Limb (tissue), 2 donors: ENCODE data around the gene PLK5.
"Not testable (repeated sequence)": the region's sequence is repeated elsewhere in the genome, so short reads cannot be mapped to it uniquely, and the experiment has no call there.

Experiments used
- DNase-seq, 2 donors: peaks; one replicate each; pipeline ENCODE4 v3.0.0-alpha.2; 2016; ENCODE audit errors: extremely low spot score in 2 of 2

Gene PLK5

DNA sequence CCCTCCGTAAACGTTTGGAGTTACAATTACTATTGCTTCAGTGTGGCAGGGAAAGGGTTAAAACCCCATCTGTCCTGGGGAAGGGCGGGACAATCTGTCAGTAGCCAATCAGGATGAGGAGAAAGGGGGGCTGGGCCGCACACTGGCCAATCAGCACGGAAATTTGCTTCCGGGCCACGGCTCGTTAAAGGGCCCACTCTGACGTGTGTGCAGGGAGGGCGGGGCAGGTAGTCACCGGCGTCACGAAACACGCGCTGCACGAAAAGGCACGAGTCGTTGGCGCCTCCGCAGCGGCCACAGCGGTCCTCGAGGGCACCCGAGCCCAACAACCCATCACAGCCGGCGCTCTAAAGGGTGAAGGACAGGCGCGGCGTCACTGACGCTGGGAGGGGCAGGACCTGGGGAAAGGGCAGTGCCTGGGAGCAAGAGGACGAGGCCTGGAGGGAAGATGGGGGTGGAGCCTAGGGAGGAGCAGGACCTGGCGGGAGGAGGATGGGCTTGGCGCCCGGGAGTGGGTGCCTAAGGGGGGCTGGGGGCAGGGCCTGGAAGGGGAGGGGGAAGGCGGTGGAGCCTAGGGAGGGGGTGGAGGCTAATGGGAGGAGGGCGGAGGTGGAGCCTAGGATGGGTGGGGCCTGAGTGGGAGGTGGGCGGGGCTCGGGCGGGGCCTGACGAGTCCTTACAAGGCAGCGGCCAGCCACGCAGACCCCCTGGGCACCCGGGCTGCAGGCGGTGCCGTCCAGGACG is 15.9 kb upstream of the PLK5 start:
- peak; percentile 93 to 96 for DNase-seq

DNA sequence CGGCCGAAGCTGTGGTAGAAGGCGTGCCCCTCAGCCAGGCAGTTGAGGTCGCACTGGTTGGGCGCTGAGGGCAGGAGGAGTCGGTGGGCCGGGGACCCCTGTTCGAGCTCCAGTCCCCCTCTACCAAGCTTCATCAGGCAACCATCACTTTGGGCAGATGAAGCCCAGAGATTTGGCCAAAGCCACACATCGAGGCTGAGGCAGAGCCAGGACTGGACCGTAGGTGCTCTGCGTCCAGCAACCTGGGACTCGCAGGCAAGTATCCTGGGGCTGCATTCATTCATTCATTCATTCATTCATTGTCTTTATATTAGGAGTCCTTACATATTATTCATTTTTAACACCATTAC is 15.4 kb upstream of the PLK5 start:
- DNase-seq = no peak

DNA sequence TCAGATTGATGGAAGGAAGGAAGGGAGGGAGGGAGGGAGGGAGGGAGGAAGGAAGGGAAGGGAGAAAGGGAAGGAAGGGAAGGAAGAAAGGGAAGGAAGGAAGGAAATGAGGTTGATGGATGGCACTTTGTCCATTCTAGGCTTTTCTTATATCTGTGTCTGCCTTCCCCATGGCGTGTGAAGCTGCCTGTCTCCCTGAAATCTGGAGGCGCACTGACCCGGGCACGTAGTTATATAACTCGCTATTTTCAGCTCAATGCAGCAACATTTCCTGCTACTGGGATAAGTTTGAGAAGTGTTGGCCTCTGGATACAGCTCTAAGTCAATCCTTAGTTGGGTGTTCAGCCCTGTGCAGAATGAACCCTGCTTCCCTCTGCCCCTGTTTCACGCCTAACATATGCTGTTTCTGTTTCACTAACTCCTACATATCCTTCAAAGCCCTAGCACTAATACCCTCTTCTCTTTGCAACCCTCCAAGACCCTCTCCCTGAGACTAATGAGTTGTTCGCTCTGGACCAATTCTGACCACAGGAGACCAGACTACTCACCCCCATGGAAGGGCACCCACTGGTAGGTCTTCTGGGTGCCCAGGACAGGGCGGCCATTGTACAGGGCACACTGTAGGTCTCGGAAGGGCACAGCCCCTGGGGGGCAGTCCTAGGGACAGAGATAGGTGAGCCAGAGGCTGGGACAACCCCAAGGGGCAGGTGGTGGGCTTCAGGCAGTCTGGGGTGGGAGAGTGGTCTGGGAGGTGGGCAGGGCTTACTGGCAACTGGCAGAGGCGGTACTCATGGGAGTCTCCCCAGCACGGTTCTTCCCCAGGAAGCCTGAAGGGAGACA is 14.1 kb upstream of the PLK5 start:
- DNase-seq = no peak

DNA sequence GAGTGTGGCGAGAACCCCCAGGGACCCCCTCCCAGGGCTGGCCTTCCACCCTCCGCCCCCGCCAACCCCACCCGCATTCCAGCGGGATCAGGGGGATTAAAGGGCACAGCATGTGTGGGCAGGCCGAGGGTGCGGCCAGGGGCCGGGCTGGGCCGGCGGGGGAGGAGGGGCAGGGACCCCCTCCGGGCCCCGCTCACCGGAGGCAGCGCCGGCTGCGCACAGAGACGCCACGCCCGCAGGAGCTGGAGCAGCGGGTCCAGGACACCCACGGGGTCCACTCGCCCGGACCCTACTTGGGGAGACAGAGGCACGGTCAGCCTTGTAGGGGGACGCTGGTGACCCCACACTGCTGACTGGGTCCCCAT is 13.5 kb upstream of the PLK5 start:
- no peak for DNase-seq

DNA sequence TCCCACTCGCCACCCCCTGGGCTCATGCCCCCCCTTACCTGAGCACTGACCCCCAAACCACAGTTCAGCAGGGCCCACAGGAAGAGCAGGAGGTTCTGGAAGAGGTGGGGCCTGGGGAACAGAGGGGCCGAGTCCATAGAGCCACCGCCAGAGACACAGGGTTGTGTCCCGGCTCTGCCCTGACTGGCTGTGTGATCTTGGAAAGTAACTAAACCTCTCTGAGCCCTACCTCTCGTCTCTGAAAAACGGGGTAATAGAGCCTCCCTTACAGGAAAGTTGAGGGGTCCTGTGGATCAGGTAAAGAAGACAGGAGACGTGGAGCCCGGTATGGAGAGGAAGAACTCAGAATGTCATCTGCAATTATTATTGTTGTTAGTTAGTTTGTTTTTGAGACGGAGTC is 13.1 kb upstream of the PLK5 start:
- DNase-seq = no peak

DNA sequence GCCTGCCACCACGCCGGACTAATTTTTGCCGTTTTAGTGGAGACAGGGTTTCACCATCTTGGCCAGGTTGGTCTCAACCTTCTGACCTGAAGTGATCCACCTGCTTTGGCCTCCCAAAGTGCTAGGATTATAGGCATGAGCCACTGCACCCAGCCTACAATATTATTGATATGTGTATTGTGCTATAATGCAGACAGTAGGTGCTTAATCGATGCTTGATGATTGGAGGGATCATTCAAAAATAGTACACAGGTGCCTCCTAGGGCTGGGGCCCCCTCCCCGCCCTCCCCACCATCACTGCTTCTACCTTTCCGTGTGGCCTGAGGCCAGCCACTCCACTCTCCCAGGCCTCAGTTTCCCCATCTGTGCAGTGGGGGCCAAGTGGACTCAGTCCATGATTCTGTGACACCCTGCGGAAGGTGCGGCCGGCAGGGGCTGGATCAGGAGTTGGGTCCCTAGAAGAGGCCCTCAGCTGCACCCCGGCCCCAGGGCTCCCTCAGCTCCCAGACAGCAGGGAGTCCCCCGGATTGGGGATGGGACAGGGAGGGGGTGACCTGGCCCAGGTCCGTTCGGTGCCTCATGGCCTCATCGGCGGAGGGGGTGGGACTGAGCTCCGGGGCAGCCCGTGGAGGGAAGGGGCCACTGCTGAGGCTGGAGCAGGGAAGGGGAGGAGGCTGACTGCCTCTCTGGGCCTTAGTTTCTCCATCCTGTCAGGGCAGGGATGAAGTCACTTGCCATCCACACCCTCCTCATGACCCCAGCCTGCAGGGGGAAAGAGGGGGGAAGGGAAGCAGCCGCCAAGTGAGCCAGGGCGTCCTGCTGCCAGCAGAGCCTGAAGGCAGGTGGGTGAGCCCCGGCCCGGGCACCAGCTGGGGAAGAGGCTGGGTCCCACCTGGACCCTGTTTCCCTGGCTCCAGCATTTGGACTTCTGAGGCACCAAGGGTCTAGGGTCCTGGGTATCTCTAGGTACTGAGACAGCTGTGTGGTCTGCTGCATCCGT is 12.3 kb upstream of the PLK5 start:
- no peak for DNase-seq

DNA sequence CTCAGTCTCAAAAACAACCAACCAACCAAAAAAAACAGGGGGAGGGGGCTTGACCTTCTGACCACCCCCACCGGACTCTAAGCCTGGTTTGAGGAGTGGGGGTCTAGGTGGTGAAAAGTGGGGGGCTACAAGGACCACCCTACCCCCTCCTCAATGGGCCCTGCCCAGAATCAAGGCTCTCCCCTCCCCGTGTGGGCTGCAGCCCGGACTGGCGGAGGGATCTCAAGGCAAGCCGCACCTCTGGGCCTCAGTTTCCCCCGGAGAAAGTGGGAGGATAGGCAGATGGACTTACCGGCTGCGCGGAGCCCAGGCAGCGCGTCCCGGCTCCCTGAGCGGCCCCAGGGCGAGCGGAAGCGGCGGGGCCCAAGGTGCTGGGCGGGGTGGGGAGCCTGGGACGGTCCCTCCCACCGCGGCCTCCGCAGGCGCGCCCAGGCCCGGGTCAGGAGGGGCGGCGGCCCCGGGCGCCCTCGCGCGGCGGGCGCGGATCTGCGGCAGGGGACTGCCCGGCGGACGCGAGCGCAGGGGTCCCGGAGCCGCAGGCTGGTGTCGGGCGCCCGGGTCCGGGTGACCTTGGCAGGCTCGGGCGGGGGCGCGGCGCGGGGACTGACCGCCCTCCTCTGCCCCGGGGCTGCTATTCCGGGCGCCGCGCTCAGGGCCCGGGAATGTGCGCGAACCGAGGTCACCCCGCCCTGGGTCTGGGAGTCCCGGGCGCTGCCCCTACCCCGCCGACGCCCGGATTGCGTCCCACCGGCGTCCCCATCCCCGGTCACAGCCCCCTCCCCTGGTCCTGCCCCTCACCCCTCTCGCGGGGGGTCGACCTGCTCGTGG is 11.0 kb upstream of the PLK5 start, which contains the start of gene ADAMTSL5:
ADAMTSL5 (minus strand) TSS at position 349 of the 828 bp plus-strand sequence. CDS start 2,076 bp downstream, outside the sequence.
- DNase-seq = no peak

DNA sequence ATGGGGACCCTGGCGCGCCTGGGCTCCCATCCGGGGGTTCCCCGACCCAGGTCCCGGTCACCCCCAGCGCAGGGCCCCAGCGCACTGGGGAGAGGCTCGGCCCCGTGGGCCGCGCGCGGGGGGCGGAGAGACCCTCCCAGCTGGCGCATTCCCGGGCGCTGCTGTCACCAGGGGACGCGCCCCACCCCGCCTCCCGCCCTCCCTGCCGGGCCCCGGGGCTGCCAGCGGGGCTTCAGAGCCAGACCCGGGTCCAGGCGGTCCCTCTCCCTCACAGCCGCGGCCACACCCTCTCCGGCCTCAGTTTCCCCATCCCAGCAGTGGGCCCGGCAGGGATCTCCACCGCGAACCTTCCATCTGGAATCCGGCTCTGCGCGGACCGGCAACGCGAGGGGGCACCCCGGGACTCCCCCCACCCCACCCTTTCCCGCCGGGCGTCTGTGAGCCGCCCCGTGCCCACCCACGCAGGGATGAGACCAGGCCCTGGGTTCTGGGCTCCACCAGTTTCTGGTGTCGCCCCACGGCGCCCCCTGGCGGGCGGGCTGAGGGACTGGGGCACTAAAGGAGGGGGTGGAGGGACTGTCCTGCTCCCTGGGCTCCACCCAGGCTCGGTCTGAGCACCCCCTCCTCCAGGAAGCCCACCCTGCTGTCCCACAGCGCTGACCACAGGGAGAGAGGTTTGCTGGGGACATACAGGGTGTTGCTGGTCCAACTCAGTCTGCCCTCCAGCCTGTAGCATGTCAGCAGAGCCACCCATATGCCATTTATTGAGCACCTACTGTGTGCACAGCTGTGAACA is 10.2 kb upstream of the PLK5 start:
- peak in 1 of 2 donors; percentile 63 for DNase-seq

DNA sequence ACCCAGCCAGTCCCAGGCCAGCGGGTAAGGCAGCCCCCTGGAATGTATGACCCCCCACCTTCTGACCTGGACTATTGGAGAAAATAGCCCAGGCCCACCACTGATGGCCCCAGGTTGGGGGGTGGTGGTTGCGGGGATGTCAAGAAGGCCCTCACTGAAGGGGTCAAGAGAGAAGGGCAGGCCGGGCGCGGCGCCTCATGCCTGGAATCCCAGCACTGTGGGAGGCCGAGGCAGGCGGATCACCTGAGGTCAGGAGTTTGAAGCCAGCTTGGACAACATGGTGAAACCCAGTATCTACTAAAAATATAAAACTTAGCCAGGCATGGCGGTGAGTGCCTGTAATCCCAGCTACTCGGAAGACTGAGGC is 9.6 kb upstream of the PLK5 start:
- no peak for DNase-seq

DNA sequence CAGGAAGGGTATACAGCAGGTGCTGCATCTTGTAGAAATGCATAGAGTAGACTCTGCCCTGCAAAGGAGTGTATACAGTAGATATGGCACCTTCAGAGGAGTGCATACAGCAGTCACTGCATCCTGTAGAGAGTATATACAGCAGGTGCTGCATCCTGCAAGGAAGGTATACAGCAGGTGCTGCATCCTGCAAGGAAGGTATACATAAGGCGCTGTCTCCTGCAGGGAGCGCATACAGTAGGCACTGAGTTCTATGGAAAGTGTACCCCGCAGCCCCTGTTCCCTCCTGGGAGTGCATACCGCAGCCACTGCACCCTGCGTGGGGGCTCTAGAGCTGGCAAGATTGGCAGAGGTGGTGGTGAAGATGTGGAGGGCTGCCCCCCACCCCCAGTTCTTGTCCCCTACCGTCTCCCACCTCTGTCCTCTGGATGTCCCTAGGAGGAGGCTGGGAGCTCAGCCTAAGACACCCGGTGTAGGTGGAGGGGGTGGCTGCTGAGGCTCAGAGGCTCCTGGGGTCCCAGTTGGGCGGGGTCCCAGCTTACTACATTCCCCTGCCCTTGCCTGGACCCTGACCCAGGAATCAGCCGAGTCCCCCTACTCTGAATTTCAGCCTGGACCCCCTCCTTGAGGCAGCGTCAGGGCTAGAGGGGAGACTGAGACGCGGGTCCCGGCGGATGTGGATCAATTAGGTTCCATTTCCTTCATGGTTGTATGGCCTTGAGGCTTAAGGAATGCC is 8.7 kb upstream of the PLK5 start:
- DNase-seq = no peak

DNA sequence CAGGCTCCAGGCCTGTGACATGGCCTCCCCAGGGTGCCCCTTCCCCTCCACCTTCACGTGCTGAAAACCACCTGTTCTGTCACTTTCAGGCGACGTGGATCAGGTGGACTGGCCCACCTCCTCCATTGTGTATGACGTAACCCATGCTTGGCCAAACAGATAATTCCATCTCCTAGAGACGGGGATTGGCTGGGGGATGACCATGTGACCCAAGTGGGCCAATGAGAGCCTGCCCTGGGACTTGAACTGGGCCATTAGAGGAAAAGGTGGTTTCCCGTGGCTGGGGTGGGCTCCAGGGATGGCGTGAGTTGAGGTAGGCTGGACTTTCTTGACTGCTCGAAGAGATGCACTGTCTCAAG is 7.5 kb upstream of the PLK5 start:
- DNase-seq = no peak

DNA sequence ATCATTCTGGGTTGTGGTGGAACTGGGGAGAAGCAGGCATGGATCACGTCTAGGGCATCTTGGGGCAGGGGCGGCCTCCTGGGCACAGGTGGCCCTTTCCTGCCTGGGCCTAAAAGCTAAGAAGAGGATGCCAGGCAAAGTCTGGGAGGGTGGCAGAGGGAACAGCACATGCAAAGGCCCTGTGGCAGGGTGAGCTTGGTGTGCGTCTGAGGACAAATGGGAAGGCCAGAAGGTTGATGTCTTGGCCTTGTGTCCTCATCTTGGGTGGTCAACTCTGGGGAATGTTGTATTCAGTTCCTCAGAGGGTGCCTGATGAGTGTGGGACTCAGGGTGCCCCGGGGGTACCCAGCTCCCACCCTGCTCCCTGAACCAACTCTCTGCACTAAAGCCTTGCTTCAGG is 5.4 kb upstream of the PLK5 start:
- no peak for DNase-seq

DNA sequence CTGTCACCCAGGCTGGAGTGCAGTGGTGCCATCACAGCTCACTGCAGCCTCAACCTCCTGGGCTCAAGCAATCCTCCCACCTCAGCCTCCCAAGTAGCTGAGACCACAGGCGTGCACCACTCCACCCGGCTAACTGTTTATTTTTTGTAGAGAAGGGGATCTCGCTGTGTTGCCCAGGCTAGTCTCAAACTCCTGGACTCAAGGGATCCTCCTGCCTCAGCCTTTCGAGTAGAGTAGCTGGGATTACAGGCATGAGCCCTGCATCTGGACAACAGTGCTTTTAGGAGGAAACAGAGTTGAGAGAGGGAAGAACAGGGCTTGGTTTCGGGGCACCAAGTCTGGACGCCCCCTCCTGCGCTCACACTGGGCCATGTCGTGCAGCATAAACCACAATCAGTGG is 4.1 kb upstream of the PLK5 start:
- not testable (repeated sequence) for DNase-seq

DNA sequence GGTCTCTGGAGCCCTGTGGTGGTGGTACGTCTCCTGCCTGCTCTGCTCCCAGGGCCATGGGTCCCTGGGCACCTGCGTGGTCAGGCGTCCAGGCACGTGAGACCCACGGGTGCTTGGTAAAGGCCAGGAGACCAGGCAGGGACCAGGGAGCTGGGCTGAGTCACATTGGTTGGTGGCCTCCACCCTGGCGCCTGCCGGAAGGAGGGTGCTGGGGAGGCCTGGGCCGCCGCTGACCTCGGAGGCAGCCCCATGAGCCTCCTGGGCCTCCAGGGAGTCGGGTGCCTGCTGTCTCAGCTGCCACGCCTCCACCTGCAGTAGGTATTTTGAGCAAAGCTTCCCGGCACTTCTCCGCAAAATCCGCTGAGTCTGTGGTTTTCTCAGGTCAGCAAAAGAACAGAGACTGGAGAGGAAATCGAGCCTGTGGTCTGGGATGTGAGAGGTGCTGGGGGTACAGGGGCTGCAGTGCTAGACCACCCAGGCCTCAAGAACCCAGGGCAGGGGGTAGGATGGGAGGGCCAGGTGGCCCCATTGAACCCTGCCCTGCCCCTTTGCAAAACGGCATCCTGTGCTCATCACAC is 3.6 kb upstream of the PLK5 start:
- DNase-seq = no peak

DNA sequence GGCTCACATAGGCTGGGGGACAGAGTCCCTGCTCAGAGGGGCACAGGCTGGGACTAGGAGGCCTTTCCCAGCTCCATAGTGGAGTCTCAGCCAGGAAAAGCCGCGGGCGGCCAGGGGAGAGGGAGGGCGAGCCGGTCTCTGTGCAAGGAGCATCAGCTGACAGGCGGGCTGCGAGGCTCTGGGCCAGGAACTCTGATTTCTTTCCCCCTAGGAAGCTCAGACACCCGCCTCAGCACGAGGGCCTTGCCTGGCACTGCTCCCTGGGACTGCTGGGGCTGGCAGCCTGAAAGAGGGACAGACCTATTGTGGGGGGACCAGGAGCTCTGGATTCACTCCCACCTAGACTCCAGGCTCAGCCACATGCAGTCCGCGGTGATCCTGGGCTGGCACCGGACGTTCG is 2.2 kb upstream of the PLK5 start:
- DNase-seq = no peak

DNA sequence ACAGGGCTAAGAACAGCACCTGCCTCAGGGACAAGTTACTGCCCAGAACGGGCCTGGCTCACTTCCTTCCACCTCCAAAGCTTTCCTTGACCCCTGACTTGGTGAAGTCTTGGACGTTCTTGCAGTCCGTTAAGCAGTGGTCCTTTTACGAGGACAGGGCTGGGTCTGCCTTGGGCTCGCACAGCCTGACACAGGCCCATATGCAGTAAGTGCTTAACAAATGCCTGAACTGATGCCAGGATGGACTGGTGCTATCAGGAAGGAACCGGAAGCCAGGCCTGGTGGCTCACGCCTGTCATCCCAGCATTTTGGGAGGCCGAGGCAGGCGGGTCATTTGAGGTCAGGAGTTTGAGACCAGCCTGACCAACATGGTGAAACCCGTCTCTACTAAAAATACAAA is 1.8 kb upstream of the PLK5 start:
- DNase-seq = no peak

DNA sequence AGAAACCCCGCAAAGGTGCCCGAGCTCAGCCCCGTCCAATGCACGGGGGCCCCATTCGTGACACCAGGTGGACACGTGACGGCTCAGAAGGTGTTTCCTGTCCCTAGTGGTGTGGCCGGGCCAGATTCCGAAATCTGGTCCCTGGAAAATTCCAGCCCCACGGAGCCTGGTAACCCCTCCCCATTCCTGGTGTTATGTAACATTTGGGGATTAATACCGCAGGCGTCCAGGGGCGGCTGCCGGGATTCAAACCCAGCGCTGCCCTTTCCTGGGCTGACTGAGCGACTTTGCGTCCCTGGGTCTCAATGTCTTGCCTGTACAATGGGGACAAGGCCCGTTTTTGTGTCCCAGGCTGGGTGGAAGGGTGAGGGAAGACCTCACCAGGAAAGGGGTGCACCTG is 1.0 kb upstream of the PLK5 start:
- no peak for DNase-seq

DNA sequence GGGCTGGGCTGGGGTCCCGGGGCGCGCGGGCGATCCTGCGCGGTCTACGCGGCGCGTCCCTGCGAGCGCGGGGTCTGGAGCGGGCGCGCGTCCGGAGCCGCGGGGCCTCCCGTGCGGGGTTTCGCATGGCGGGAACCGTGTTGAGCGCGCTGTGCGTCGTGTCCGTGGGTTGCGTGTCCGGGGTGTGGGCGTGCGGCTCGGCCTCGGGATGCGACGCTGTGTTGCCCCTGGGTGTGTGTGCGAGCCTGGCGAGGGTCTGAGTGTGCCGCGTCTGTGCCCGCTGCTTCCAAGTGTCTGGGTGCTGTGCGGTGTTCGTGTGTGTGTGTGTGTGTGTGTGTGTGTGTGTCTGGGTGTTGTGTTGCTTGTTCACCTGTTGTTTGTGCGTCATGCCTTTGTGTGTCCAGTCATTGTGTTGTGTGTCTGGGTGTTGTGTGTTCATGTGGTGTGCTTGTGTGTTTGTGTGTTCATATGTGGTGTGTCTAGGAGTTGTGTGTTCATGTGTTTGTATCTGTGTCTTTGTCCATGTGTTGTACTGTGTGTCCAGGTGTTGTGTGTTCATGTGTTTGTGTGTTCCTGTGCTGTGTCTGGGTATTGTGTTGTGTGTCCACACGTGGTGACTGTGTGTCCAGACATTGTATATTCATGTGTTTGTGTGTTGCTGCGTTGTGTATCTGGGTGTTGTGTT is 552 bp downstream of the PLK5 start:
- DNase-seq = no peak

DNA sequence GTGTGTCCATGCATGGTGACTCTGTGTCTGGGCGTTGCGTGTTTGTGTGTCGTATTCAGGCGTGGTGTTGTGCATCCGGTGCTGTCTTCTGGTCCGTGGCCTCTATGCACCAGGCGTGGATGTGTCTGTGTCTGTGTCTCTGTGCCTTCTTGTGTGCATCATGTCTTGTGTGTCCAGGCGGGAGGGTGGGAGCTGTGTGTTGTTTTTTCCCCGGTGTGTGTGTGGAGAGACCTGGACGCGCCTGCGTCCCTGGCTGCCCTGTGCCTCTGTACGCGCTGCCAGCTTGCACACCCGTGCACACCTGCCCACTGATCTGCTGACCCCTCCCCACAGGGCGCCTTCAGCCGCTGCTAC is 1.1 kb downstream of the PLK5 start:
- no peak for DNase-seq
